Thyroid gland (tissue), 4 donors: ENCODE results near the gene MXI1. TPM values are rescaled to one million over a fixed set of nuclear protein-coding genes. Genes with fewer than 3 reads are reported as not detected.
"Not testable (repeated sequence)": the region's sequence is repeated elsewhere in the genome, so short reads cannot be mapped to it uniquely, and the experiment has no call there.

ENCODE experiments used
- DNase-seq, 2 donors: peaks; one replicate each; pipeline ENCODE4 v3.0.0-alpha.2; 2019
- H3K27ac ChIP-seq, 3 donors: fragments of 200-600 bp; sonication (generic); 1 replicate in 2 of 3; 2 replicates in 1 of 3; pipeline ENCODE4 v1.5.1; 2016 to 2019; ENCODE audit warnings: mild to moderate bottlenecking in 1 of 3, moderate library complexity in 1 of 3
- H3K27me3 ChIP-seq: fragments of 200-600 bp; sonication (generic); one replicate; pipeline ENCODE4 v1.5.1; 2019
- H3K36me3 ChIP-seq, 2 donors: fragments of 200-600 bp; sonication (generic); one replicate each; pipeline ENCODE4 v1.5.1; 2016 to 2019
- H3K4me1 ChIP-seq, 2 donors: fragments of 200-600 bp; sonication (generic); one replicate each; pipeline ENCODE4 v1.5.1; 2017 to 2019
- H3K4me3 ChIP-seq, 3 donors: fragments of 200-600 bp; sonication (generic); replicated peaks in 1 of 3; 1 replicate in 2 of 3; 2 replicates in 1 of 3; pipeline ENCODE4 v1.5.1; 2016; ENCODE audit warnings: mild to moderate bottlenecking in 1 of 3
- H3K9me3 ChIP-seq: fragments of 200-600 bp; sonication (generic); one replicate; pipeline ENCODE4 v1.5.1; 2017
- POLR2A ChIP-seq, 2 donors: fragments of 450-650 bp; IDR thresholded peaks; one replicate each; pipeline ENCODE4 v1.6.1; 2017; ENCODE audit warnings: antibody characterized with exemption in 2 of 2, mild to moderate bottlenecking in 2 of 2, moderate library complexity in 1 of 2
- WGBS, 2 donors: methylation state at CpG; one replicate each; pipeline ENCODE4 v1.1.5; 2017; 5-methylcytosine and 5-hydroxymethylcytosine counted together
- intact Hi-C: fragments of 100-400 bp; cut with DNase I; formaldehyde crosslinking; loops from one replicate; pipeline ENCODE4 v1.15.1; 2023
- total RNA-seq, 4 donors: library from RNA; depleted of rRNA; stranded (reverse); fragments of >200 nt; gene quantifications; one replicate each; pipeline ENCODE4 v1.2.3, GENCODE V29; 2016
- TF ChIP-seq, protein P1 (sequence below), 6 experiments: fragments of 200-600 bp in 3 of 6; fragments of 450-650 bp in 3 of 6; sonication (generic) in 3 of 6; IDR thresholded peaks; one replicate each; pipeline ENCODE4 v1.5.1; 2016 to 2019; ENCODE audit warnings: antibody characterized with exemption in 6 of 6, mild to moderate bottlenecking in 2 of 6, inconsistent platforms in 1 of 6, moderate library complexity in 1 of 6

The MXI1 gene
- total RNA-seq, 4 donors from 2014 or later = 51.2 to 136 (median 59.6) TPM

DNA sequence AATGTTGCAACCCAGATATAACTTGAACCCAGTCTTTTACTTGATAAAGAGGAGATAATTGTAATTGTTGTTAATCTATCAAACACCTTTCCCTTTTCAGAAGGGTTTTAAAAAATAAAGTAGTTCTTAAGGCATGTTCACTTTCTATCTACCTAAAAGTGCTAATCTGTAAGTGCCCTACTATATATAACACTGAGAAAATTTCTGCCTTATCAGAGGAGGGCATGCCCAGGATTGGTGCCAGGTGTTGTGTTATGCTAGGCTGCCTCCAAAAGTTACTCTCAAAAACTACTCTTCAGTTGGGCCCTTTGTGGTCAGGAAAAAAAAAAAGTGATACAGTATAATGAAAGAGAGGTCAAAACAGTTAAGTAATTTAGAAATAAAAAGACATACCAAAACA, 61.0 kb downstream of the MXI1 start:
- H3K4me1 ChIP-seq = peaks cover 60 to 67% of the 10 kb centered on the region in 2 donors
- intact Hi-C loops = no loop called here
- no peaks in the 10 kb centered on the region for H3K9me3 ChIP-seq
- no peaks in the 10 kb centered on the region for H3K27me3 ChIP-seq
- DNase-seq = peak; percentile 87 to 88
- H3K36me3 ChIP-seq = no peaks in the 10 kb centered on the region
- TF ChIP-seq POLR2A (IDR thresholded peaks at IDR 0.05) = no peak
- TF ChIP-seq, protein P1, sequence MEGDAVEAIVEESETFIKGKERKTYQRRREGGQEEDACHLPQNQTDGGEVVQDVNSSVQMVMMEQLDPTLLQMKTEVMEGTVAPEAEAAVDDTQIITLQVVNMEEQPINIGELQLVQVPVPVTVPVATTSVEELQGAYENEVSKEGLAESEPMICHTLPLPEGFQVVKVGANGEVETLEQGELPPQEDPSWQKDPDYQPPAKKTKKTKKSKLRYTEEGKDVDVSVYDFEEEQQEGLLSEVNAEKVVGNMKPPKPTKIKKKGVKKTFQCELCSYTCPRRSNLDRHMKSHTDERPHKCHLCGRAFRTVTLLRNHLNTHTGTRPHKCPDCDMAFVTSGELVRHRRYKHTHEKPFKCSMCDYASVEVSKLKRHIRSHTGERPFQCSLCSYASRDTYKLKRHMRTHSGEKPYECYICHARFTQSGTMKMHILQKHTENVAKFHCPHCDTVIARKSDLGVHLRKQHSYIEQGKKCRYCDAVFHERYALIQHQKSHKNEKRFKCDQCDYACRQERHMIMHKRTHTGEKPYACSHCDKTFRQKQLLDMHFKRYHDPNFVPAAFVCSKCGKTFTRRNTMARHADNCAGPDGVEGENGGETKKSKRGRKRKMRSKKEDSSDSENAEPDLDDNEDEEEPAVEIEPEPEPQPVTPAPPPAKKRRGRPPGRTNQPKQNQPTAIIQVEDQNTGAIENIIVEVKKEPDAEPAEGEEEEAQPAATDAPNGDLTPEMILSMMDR (IDR thresholded peaks at IDR 0.05) = no peak
- H3K27ac ChIP-seq = peak overlapping the region; percentile 68 to 95 (median 77)
- H3K4me3 ChIP-seq = no peak overlapping the region

DNA sequence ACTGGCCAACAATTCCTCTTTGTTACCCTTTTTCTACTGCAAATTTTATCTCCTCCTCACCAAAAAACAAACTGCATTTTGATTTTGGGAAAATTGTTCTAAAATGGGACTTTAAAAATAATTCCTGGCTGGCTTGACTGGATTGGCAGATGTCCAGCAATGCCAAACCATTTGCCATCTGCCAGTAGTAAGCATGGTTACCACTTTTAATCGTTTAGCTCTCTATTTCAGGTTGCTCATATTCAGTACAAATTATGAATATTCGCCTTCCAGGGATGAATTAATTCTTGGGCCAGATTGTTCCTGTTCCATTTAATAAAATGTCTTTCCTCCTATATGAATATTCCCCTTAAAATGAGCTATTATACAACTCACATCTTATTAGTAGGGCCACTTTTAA, 61.6 kb downstream of the MXI1 start:
- intact Hi-C loops = no loop called here
- TF ChIP-seq POLR2A (IDR thresholded peaks at IDR 0.05) = no peak
- TF ChIP-seq, protein P1 (IDR thresholded peaks at IDR 0.05) = no peak
- Histone ChIP-seq H3K36me3 (no peaks in the 10 kb centered on the region), H3K27ac (peak overlapping the region; percentile 68 to 95 (median 77)), H3K4me1 (peaks cover 58 to 67% of the 10 kb centered on the region in 2 donors), H3K9me3 (no peaks in the 10 kb centered on the region), H3K4me3 (no peak overlapping the region), H3K27me3 (no peaks in the 10 kb centered on the region)
- DNase-seq = peak in 1 of 2 donors; percentile 36
- 42 to 55% methylated on average over 2 of the region's 2 CpGs for WGBS, 2 donors

DNA sequence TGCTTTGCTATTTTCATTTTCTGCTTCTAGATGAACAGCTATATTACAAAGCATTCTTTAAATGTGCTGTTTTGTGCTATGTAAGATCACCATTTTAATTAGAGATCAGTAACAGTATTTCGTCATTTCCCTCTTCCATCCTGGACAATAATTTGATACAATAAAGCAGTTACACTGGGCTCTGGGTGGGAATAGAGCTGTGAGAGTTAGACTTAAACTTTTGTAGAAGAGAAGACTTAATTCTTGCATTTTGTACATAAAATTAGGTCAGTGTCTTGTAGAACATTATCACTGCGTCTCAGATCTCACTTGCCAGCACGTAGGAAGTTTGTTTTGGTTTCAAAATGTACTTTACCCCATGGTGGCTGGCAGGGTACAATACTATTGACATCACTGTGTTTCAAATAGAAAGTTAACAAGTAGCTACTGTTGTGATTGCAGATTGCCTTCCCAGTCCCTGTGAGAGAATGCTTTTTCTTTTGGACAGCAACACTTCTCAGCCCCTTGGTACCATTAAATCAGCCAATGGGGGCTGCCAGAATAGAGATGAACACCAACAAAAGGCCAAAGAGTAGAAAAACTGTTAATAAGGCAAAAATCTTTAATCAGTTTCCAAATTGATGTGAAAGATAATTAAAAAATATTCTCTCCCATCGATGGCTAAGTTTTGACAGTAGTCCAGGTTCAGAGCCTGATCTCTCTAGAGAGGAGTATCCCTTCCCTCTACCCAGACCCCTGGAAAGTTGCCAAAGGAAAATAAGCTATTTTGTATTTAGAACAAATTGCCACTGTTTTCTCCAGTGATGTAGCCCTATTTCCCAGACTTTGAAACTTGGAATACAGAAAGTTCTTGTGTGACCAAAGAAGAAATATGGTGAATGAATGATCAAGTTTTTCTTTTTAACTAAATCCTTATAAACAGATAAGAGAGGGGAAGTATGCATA, 62.2 kb downstream of the MXI1 start:
- H3K27me3 ChIP-seq = no peaks in the 10 kb centered on the region
- peaks cover 60 to 74% of the 10 kb centered on the region in 2 donors for H3K4me1 ChIP-seq
- no peak overlapping the region for H3K4me3 ChIP-seq
- 12% methylated on average over 4 of the region's 4 CpGs for WGBS, 2 donors
- H3K9me3 ChIP-seq = no peaks in the 10 kb centered on the region
- H3K36me3 ChIP-seq = no peaks in the 10 kb centered on the region
- peak; percentile 50 to 58 for DNase-seq
- intact Hi-C loops = loop anchor here (10.0 kb wide), 1 partner anchor 45 kb away; no protein-coding TSS in a partner anchor
- H3K27ac ChIP-seq = peak overlapping the region; percentile 68 to 95 (median 77)
- peak in 1 of 2 donors; percentile 57 for TF ChIP-seq POLR2A (IDR thresholded peaks at IDR 0.05)
- TF ChIP-seq, protein P1 (IDR thresholded peaks at IDR 0.05) = no peak

DNA sequence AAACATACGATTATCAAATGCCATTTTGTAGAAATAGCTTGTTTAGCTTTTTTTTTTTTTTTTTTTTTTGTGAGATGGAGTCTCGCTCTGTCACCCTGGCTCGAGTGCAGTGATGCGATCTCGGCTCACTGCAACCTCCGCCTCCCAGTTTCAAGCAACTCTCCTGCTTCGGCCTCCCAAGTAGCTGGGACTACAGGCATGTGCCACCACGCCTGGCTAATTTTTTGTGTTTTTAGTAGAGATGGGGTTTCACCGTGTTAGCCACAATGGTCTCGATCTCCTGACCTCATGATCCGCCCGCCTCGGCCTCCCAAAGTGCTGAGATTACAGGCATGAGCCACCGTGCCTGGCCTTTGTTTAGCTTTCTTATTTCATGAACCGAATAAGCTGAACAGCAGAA, 65.6 kb downstream of the MXI1 start:
- H3K36me3 ChIP-seq, H3K27me3 ChIP-seq, H3K4me3 ChIP-seq, H3K9me3 ChIP-seq: not testable (repeated sequence)
- intact Hi-C loops = loop anchor here (10.0 kb wide), 1 partner anchor 48 kb away; no protein-coding TSS in a partner anchor
- H3K27ac ChIP-seq = peak overlapping the region; percentile 68 to 95 (median 74)
- DNase-seq = peak in 1 of 2 donors; percentile 71
- peaks cover 47 to 63% of the 10 kb centered on the region in 2 donors for H3K4me1 ChIP-seq
- WGBS, 2 donors = 60 to 76% methylated on average over 15 of the region's 15 CpGs

DNA sequence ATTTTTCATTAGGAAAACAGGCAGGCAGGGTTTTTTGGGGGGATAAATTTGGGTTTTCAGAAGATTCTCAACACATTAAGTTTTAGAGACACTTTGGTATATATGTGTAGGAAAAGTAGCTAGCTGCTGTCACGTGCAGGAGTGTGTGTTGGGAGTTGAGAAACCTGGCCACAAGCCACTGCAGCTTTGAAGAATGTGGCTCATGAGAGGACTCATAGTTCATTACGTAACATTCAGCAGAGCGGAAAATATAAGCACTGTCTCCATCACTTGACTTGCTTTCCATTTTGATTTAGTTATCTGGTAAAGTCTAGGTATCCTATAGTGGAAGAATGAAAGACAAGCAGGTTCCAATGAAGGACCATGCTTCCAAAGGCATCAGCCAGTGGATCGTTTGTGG, 66.1 kb downstream of the MXI1 start:
- intact Hi-C loops = loop anchor here (10.0 kb wide), 1 partner anchor 49 kb away; no protein-coding TSS in a partner anchor
- TF ChIP-seq POLR2A (IDR thresholded peaks at IDR 0.05) = no peak
- TF ChIP-seq, protein P1 (IDR thresholded peaks at IDR 0.05) = no peak
- H3K27ac ChIP-seq = peak overlapping the region; percentile 68 to 95 (median 74)
- H3K27me3 ChIP-seq = no peaks in the 10 kb centered on the region
- H3K4me1 ChIP-seq = peaks cover 42 to 60% of the 10 kb centered on the region in 2 donors
- no peak overlapping the region for H3K4me3 ChIP-seq
- H3K36me3 ChIP-seq = no peaks in the 10 kb centered on the region
- peak; percentile 92 for DNase-seq
- H3K9me3 ChIP-seq = no peaks in the 10 kb centered on the region
- WGBS, 2 donors = 23 to 30% methylated on average over 4 of the region's 4 CpGs
